ENCODE measurements around the gene MYRFL. TPM values are rescaled to one million over a fixed set of nuclear protein-coding genes. Genes with fewer than 3 reads are reported as not detected.

The MYRFL gene
- total and polyA plus RNA-seq, 12 donors: 0.10 to 0.51 (median 0.30) TPM; not detected in 4

GRCh38 chr12:69905801-69906200, 80.8 kb downstream of the MYRFL start:
- Histone ChIP-seq H3K9me3 (no peaks in the 10 kb centered on the region), H3K27ac (no peak overlapping the region), H3K4me1 (peaks cover 0 to 27% (median 9%) of the 10 kb centered on the region in 9 donors), H3K4me3 (no peak overlapping the region), H3K27me3 (no peaks in the 10 kb centered on the region), H3K36me3 (no peaks in the 10 kb centered on the region)
- no peak for DNase-seq
- intact Hi-C loops (cut with DNase I): loop anchor here in 3 of 10 donors (10.0 kb wide), 3 partner anchors 79 to 819 kb away; partner anchors contain the start of gene CNOT2 (in 2 of the 3)
- no peak for TF ChIP-seq CTCF (IDR thresholded peaks at IDR 0.05)
- no peak for ATAC-seq
- 93 to 95% methylated on average over 1 of the region's 1 CpG for WGBS, 2 donors

- Histone ChIP-seq H3K36me3 (no peaks in the 10 kb centered on the region), H3K4me3 (no peak overlapping the region), H3K27me3 (no peaks in the 10 kb centered on the region), H3K27ac (no peak overlapping the region), H3K9me3 (no peaks in the 10 kb centered on the region), H3K4me1 (peaks cover 0 to 23% (median under 1%) of the 10 kb centered on the region in 9 donors)
- intact Hi-C loops (cut with DNase I): loop anchor here in 3 of 10 donors (10.0 kb wide), 3 partner anchors 78 to 818 kb away; partner anchors contain the start of gene CNOT2 (in 2 of the 3)
- TF ChIP-seq CTCF (IDR thresholded peaks at IDR 0.05): no peak
- ATAC-seq: no peak
- no peak for DNase-seq
- 87 to 96% methylated on average over 4 of the region's 4 CpGs for WGBS, 2 donors
Observed at GRCh38 chr12:69906411-69907216, 81.6 kb downstream of the MYRFL start.

- no peak for TF ChIP-seq CTCF (IDR thresholded peaks at IDR 0.05)
- Histone ChIP-seq H3K9me3 (peaks cover 0 to under 1% (median 0%) of the 10 kb centered on the region in 11 donors), H3K27ac (peak overlapping the region in 4 of 10 donors; percentile 7 to 52 (median 26)), H3K27me3 (no peaks in the 10 kb centered on the region), H3K36me3 (no peaks in the 10 kb centered on the region), H3K4me1 (peaks cover 0 to 23% (median 0%) of the 10 kb centered on the region in 9 donors), H3K4me3 (no peak overlapping the region)
- 37 to 60% methylated on average over 3 of the region's 3 CpGs for WGBS, 2 donors
- intact Hi-C loops (cut with DNase I): loop anchor here in 3 of 10 donors (10.0 kb wide), 3 partner anchors 77 to 817 kb away; partner anchors contain the start of gene CNOT2 (in 2 of the 3)
- ATAC-seq: peak in 7 of 8 donors; percentile 43 to 63 (median 52)
- no peak for DNase-seq
Observed at GRCh38 chr12:69908203-69908602, 83.2 kb downstream of the MYRFL start.

- 63 to 68% methylated on average over 2 of the region's 2 CpGs for WGBS, 2 donors
Observed at GRCh38 chr12:69910694-69911093, 85.7 kb downstream of the MYRFL start.

More at GRCh38 chr12:69910694-69911093, 85.7 kb downstream of the MYRFL start:
- H3K27me3 ChIP-seq: no peaks in the 10 kb centered on the region
- TF ChIP-seq CTCF (IDR thresholded peaks at IDR 0.05): no peak
- H3K4me1 ChIP-seq: peaks cover 0 to 12% (median 0%) of the 10 kb centered on the region in 9 donors
- H3K9me3 ChIP-seq: peaks cover 0 to 5% (median 0%) of the 10 kb centered on the region in 11 donors
- intact Hi-C loops (cut with DNase I): no loop called here
- DNase-seq: no peak
- no peak overlapping the region for H3K4me3 ChIP-seq
- no peaks in the 10 kb centered on the region for H3K36me3 ChIP-seq
- ATAC-seq: no peak
- no peak overlapping the region for H3K27ac ChIP-seq

All from heart right ventricle (tissue), 16 donors.